Measurements from ENCODE around the gene PRPF6. TPM values are rescaled to one million over a fixed set of nuclear protein-coding genes. Genes with fewer than 3 reads are reported as not detected.
"Not testable (repeated sequence)": the region's sequence is repeated elsewhere in the genome, so short reads cannot be mapped to it uniquely, and the experiment has no call there.

PRPF6 gene
- total and polyA plus RNA-seq, 10 donors: 39.9 to 71.1 (median 60.8) TPM

DNA sequence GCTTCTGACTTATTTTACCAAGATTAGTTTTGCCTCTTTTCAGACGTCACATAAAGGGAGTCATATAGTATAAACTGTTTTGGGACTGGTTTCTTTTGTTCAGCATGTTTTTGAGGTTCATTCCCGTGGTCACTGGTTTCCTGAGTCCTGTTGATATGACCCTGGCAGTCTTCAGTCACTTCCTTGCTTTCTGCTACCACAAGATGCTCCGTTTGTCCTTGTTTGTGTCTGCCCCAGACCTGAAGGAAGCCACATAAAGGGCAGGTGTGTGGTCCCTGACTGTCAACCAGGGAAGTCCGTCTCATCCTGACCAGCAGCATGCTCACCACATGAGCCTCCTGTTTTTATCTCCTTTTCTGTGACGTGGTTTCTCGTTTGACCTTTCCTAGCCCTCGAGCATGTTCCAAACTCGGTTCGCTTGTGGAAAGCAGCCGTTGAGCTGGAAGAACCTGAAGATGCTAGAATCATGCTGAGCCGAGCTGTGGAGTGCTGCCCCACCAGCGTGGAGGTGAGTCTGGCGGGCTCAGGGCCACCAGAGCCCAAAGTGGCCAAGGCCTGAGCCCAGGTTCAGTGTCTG, 29.0 kb downstream of the PRPF6 start:
- Histone ChIP-seq H3K27ac (no peak overlapping the region), H3K9me3 (peaks cover 0 to 28% (median 10%) of the 10 kb centered on the region in 8 donors), H3K4me3 (no peak overlapping the region), H3K4me1 (peaks cover 0 to 27% (median 11%) of the 10 kb centered on the region in 6 donors), H3K36me3 (peaks cover 8 to 91% (median 79%) of the 10 kb centered on the region in 6 donors), H3K27me3 (replicated peaks in 1 of 7) (no peaks in the 10 kb centered on the region)
- TF ChIP-seq POLR2A (IDR thresholded peaks at IDR 0.05): no peak
- no peak for TF ChIP-seq POLR2AphosphoS5 (IDR thresholded peaks at IDR 0.05)
- TF ChIP-seq, protein P1, sequence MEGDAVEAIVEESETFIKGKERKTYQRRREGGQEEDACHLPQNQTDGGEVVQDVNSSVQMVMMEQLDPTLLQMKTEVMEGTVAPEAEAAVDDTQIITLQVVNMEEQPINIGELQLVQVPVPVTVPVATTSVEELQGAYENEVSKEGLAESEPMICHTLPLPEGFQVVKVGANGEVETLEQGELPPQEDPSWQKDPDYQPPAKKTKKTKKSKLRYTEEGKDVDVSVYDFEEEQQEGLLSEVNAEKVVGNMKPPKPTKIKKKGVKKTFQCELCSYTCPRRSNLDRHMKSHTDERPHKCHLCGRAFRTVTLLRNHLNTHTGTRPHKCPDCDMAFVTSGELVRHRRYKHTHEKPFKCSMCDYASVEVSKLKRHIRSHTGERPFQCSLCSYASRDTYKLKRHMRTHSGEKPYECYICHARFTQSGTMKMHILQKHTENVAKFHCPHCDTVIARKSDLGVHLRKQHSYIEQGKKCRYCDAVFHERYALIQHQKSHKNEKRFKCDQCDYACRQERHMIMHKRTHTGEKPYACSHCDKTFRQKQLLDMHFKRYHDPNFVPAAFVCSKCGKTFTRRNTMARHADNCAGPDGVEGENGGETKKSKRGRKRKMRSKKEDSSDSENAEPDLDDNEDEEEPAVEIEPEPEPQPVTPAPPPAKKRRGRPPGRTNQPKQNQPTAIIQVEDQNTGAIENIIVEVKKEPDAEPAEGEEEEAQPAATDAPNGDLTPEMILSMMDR (IDR thresholded peaks at IDR 0.05 in 8 of 11, conservative IDR thresholded peaks at IDR 0.05 in 3 of 11): no peak
- no peak for DNase-seq
- WGBS, 5 donors: 77 to 83% (median 78%) methylated on average over 13 of the region's 13 CpGs
- intact Hi-C loops (cut with DNase I; ENCODE audit: low total_unique reads): no loop called here

DNA sequence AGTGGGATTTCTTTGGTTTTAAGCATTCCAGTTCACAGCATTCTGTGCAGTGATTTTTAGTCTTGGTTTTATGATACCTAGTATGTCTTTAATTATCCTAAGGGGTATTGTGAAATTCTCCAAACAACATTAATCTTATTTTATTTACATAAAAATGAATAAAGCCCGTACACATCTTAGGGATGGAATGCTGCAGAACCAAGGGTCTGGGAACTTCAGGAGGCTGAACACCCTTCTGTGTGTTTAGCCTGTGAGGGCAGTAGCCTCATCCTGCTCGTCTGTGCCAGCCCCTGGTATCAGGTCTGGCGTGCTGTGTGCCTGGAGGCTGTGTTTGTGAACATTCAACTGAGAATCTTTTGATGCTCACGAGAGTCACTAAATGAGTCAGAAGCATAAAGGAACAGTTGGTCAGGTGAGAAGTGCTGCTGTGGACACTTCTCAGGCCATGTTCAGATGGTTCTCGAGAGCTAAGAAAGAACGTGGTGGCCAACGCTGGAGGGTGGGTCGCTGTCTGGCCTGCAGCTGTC, 29.8 kb downstream of the PRPF6 start:
- intact Hi-C loops (cut with DNase I; ENCODE audit: low total_unique reads): no loop called here
- Histone ChIP-seq H3K27ac (peak overlapping the region in 3 of 8 donors; percentile 15 to 69 (median 68)), H3K4me1 (peaks cover 0 to 27% (median 11%) of the 10 kb centered on the region in 6 donors), H3K36me3 (peaks cover 8 to 91% (median 78%) of the 10 kb centered on the region in 6 donors), H3K9me3 (peaks cover 0 to 28% (median 10%) of the 10 kb centered on the region in 8 donors), H3K27me3 (replicated peaks in 1 of 7) (no peaks in the 10 kb centered on the region), H3K4me3 (no peak overlapping the region)
- no peak for DNase-seq
- WGBS, 5 donors: 87 to 91% (median 90%) methylated on average over 8 of the region's 8 CpGs
- TF ChIP-seq POLR2A (IDR thresholded peaks at IDR 0.05): no peak
- TF ChIP-seq, protein P1 (IDR thresholded peaks at IDR 0.05 in 8 of 11, conservative IDR thresholded peaks at IDR 0.05 in 3 of 11): no peak
- no peak for TF ChIP-seq POLR2AphosphoS5 (IDR thresholded peaks at IDR 0.05)

- Histone ChIP-seq H3K9me3 (peaks cover 0 to 28% (median 10%) of the 10 kb centered on the region in 8 donors), H3K4me3 (peak overlapping the region in 1 of 8 donors; percentile 14), H3K27me3 (replicated peaks in 1 of 7) (no peaks in the 10 kb centered on the region), H3K4me1 (peaks cover 0 to 27% (median 11%) of the 10 kb centered on the region in 6 donors), H3K27ac (peak overlapping the region in 5 of 8 donors; percentile 15 to 69 (median 67)), H3K36me3 (peaks cover 8 to 91% (median 78%) of the 10 kb centered on the region in 6 donors)
- TF ChIP-seq, protein P1 (IDR thresholded peaks at IDR 0.05 in 8 of 11, conservative IDR thresholded peaks at IDR 0.05 in 3 of 11): no peak
- TF ChIP-seq POLR2AphosphoS5 (IDR thresholded peaks at IDR 0.05): peak in 2 of 3 donors; percentile 31 to 44
- intact Hi-C loops (cut with DNase I; ENCODE audit: low total_unique reads): no loop called here
- 95 to 98% (median 95%) methylated on average over 14 to 16 of the region's 16 CpGs for WGBS, 5 donors
- DNase-seq: no peak
These were observed 30.4 kb downstream of the PRPF6 start for GRCh38 chr20:64011366-64011779.

GRCh38 chr20:64012385-64013154, 31.6 kb downstream of the PRPF6 start:
- H3K4me1 ChIP-seq: peaks cover 0 to 25% (median 11%) of the 10 kb centered on the region in 6 donors
- H3K27me3 ChIP-seq (replicated peaks in 1 of 7); DNase-seq; intact Hi-C loops (cut with DNase I; ENCODE audit: low total_unique reads); H3K4me3 ChIP-seq: not testable (repeated sequence)
- H3K9me3 ChIP-seq: peaks cover 0 to 28% (median 10%) of the 10 kb centered on the region in 8 donors
- 67 to 82% (median 77%) methylated on average over 9 to 15 of the region's 20 CpGs for WGBS, 5 donors
- H3K36me3 ChIP-seq: peaks cover 8 to 91% (median 81%) of the 10 kb centered on the region in 6 donors
- peak overlapping the region; percentile 52 to 82 (median 72) for H3K27ac ChIP-seq

Data from spleen (tissue), 11 donors.